Left lung (tissue), 10 donors: Measurements from ENCODE around the gene CNTN5. TPM values are rescaled to one million over a fixed set of nuclear protein-coding genes. Genes with fewer than 3 reads are reported as not detected.

ENCODE experiments used
- ATAC-seq: fragments of 200-7000 bp; cut with Tn5 transposase; one replicate; pipeline ENCODE4 v1.9.1; 2020; ENCODE audit warnings: moderate library complexity
- DNase-seq, 4 donors: peaks; one replicate each; pipeline ENCODE4 v3.0.0-alpha.2; 2013 to 2020
- H3K27ac ChIP-seq, 2 donors: fragments of 200-600 bp; sonication (generic) in 1 of 2; one replicate each; pipeline versions ENCODE4 v1.5.0 to v1.8.0; 2020 to 2021
- H3K27me3 ChIP-seq, 2 donors: fragments of 200-600 bp; sonication (generic) in 1 of 2; one replicate each; pipeline versions ENCODE4 v1.5.0 to v1.8.0; 2020 to 2021
- H3K36me3 ChIP-seq, 2 donors: fragments of 200-600 bp; sonication (generic) in 1 of 2; one replicate each; pipeline versions ENCODE4 v1.5.0 to v1.8.0; 2020 to 2021
- H3K4me1 ChIP-seq, 2 donors: fragments of 200-600 bp; one replicate each; pipeline ENCODE4 v1.8.0; 2021
- H3K4me3 ChIP-seq, 2 donors: fragments of 200-600 bp; sonication (generic) in 1 of 2; one replicate each; pipeline versions ENCODE4 v1.5.0 to v1.8.0; 2020 to 2021; ENCODE audit warnings: mild to moderate bottlenecking in 1 of 2
- H3K9me3 ChIP-seq, 2 donors: fragments of 200-600 bp; sonication (generic) in 1 of 2; one replicate each; pipeline versions ENCODE4 v1.5.0 to v1.8.0; 2020 to 2021
- CTCF ChIP-seq, 2 donors: fragments of 200-600 bp; sonication (generic) in 1 of 2; IDR thresholded peaks; one replicate each; pipeline versions ENCODE4 v1.5.0 to v1.8.0; 2021; ENCODE audit warnings: antibody characterized with exemption in 2 of 2
- intact Hi-C, 2 donors: fragments of 100-400 bp; cut with DNase I; formaldehyde crosslinking; loops; one replicate each; pipeline versions ENCODE4 v1.11.2 to v1.14.2; 2022
- polyA plus RNA-seq, 6 donors: library from polyadenylated mRNA; unstranded; fragments of 120-200 nt; gene quantifications; one replicate each; pipeline ENCODE4 v1.2.1, GENCODE V29; 2013; ENCODE audit not compliant: insufficient read length in 6 of 6
- total RNA-seq, 2 donors: library from RNA; stranded (reverse); fragmentation: NEBNext Ultra II Directional; extraction: Animal tissue kit (Norgen Biotek cat#: 25700); gene quantifications; one replicate each; pipeline ENCODE4 v1.2.1, GENCODE V29; 2021
- donor health status: DM: no; HTN: yes; CAD: no.
- donor health status: DM: no; HTN: no; CAD: no.

The CNTN5 gene
- total and polyA plus RNA-seq, 8 donors: 0.08 to 0.34 (median 0.24) TPM; not detected in 1

DNA sequence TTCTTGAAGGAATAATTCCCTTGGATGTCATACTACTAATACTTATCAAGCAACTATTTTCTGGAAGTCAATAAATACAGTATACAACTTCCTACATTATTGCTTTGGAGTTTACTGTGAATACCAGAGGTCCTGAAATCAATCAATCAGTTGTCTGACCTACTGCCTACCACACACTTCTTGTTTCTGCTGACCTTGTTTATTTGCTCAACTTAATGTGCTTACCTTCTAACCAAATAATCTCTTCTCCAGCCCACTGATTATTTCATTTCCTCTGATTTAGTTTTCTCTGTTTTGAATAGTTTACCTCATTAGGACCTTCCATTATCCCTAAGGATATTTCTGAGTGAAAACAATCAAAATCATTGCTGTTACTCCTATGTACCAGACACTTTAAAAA lies 1142.7 kb downstream of the CNTN5 start:
- H3K27ac ChIP-seq: no peak overlapping the region
- no peak for TF ChIP-seq CTCF (IDR thresholded peaks at IDR 0.05)
- peaks cover 0 to under 1% of the 10 kb centered on the region in 2 donors for H3K9me3 ChIP-seq
- DNase-seq (no peak), ATAC-seq (no peak)
- no peaks in the 10 kb centered on the region for H3K4me1 ChIP-seq
- no peaks in the 10 kb centered on the region for H3K36me3 ChIP-seq
- H3K27me3 ChIP-seq: no peaks in the 10 kb centered on the region
- intact Hi-C loops: no loop called here
- H3K4me3 ChIP-seq: no peak overlapping the region

- Histone ChIP-seq H3K27ac (no peak overlapping the region), H3K27me3 (no peaks in the 10 kb centered on the region), H3K9me3 (peaks cover 0 to 3% of the 10 kb centered on the region in 2 donors), H3K4me1 (no peaks in the 10 kb centered on the region), H3K36me3 (no peaks in the 10 kb centered on the region), H3K4me3 (no peak overlapping the region)
- no peak for ATAC-seq
- no peak for TF ChIP-seq CTCF (IDR thresholded peaks at IDR 0.05)
- DNase-seq: no peak
- intact Hi-C loops: no loop called here
These were observed 1154.1 kb downstream of the CNTN5 start for GRCh38 chr11:100174881-100175280.

- TF ChIP-seq CTCF (IDR thresholded peaks at IDR 0.05): no peak
- Histone ChIP-seq H3K36me3 (no peaks in the 10 kb centered on the region), H3K9me3 (peaks cover 0 to 3% of the 10 kb centered on the region in 2 donors), H3K4me1 (no peaks in the 10 kb centered on the region), H3K27ac (no peak overlapping the region), H3K27me3 (no peaks in the 10 kb centered on the region), H3K4me3 (no peak overlapping the region)
- intact Hi-C loops: no loop called here
- DNase-seq: no peak
- no peak for ATAC-seq
These were observed 1155.7 kb downstream of the CNTN5 start for GRCh38 chr11:100176456-100176855.

DNA sequence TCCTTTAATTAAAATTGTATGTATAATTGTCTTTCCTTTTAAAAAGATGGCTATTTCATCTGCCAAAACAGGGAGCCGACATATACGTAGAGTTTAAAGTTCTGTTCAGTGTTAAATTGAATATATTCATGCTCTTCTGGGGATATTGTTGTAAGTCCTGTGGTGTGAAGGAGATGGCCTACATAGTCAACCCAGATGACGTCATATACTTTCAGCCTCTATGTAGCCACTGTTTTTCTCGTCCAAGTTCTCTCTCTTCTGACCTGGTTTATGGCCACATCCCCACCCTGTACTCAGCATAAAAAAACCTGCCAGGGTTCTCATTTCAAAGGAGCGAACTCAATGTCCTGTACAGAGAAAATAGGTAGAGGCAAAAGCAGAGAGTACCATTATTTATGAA lies 1156.9 kb downstream of the CNTN5 start:
- intact Hi-C loops: no loop called here
- Histone ChIP-seq H3K4me1 (no peaks in the 10 kb centered on the region), H3K27me3 (no peaks in the 10 kb centered on the region), H3K4me3 (no peak overlapping the region), H3K36me3 (no peaks in the 10 kb centered on the region), H3K9me3 (peaks cover 0 to 3% of the 10 kb centered on the region in 2 donors), H3K27ac (no peak overlapping the region)
- ATAC-seq (no peak), DNase-seq (no peak)
- no peak for TF ChIP-seq CTCF (IDR thresholded peaks at IDR 0.05)

DNA sequence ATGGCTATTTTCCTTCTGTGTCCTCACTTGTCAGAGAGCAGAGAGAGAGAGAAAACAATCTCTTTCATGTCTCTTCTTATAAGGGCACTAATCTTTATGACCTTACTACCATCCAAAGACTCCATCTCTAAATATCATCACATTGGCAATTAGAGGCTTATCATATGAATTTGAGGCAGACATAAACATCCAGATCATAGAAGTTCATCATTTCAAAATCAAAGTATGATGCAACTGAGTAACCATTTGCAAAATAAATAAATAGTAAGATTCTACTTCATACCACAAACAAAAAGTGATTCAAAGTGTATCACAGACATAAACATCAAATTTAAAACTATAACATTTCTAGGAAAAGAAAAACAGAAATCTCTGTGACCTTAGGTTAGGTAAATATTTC lies 1161.6 kb downstream of the CNTN5 start:
- intact Hi-C loops: no loop called here
- no peaks in the 10 kb centered on the region for H3K4me1 ChIP-seq
- no peaks in the 10 kb centered on the region for H3K27me3 ChIP-seq
- ATAC-seq: no peak
- TF ChIP-seq CTCF (IDR thresholded peaks at IDR 0.05): no peak
- no peak overlapping the region for H3K4me3 ChIP-seq
- no peaks in the 10 kb centered on the region for H3K36me3 ChIP-seq
- H3K9me3 ChIP-seq: peaks cover 0 to 4% of the 10 kb centered on the region in 2 donors
- no peak for DNase-seq
- H3K27ac ChIP-seq: no peak overlapping the region
